GM23338 (cell line): ENCODE results near the gene TCEA2.

Experiments
- CREB1 ChIP-seq: fragments of 250-450 bp; sonication (Bioruptor Pico); IDR thresholded peaks from 2 replicates; pipeline ENCODE4 v1.5.0; 2020; ENCODE audit warnings: low read depth, mild to moderate bottlenecking, moderate library complexity
- CTCF ChIP-seq, 2 experiments: fragments of 200-600 bp in 1 of 2; sonication (generic) in 1 of 2; conservative IDR thresholded peaks; 2 replicates each; pipeline versions ENCODE4 v1.5.1 to v1.6.1; 2016 to 2017; ENCODE audit warnings: antibody characterized with exemption in 2 of 2, low read depth in 2 of 2, mild to moderate bottlenecking in 2 of 2, moderate library complexity in 1 of 2
- ETS1 ChIP-seq: IDR thresholded peaks from 2 replicates; pipeline ENCODE4 v1.6.1; 2016; ENCODE audit warnings: antibody characterized with exemption
- EZH2 ChIP-seq: fragments of 200-600 bp; sonication (generic); IDR thresholded peaks from one replicate; pipeline ENCODE4 v1.8.0; 2017; ENCODE audit warnings: antibody characterized with exemption, mild to moderate bottlenecking, low read depth; ENCODE audit not compliant: unreplicated experiment
- EZH2phosphoT487 ChIP-seq: fragments of 200-600 bp; sonication (generic); IDR thresholded peaks from one replicate; pipeline ENCODE4 v1.8.1; 2018; ENCODE audit warnings: antibody characterized with exemption; ENCODE audit not compliant: unreplicated experiment
- JUNB ChIP-seq: IDR thresholded peaks from one replicate; pipeline ENCODE4 v1.6.1; 2016; ENCODE audit warnings: antibody characterized with exemption; ENCODE audit not compliant: unreplicated experiment
- NANOG ChIP-seq: IDR thresholded peaks from 2 replicates; pipeline ENCODE4 v1.6.1; 2016; ENCODE audit warnings: antibody characterized with exemption, borderline replicate concordance
- POLR2AphosphoS5 ChIP-seq: IDR thresholded peaks from 2 replicates; pipeline ENCODE4 v1.6.1; 2016; ENCODE audit warnings: antibody characterized with exemption, low read depth
- REST ChIP-seq: IDR thresholded peaks from one replicate; pipeline ENCODE4 v1.6.1; 2018; ENCODE audit warnings: antibody characterized with exemption; ENCODE audit not compliant: unreplicated experiment

- TF ChIP-seq EZH2phosphoT487 (no peak), CTCF (conservative IDR thresholded peaks at IDR 0.05; ENCODE audit: low read depth in 2 of 2) (no peak), EZH2 (no peak), POLR2AphosphoS5 (no peak), ETS1 (no peak), JUNB (no peak), CREB1 (CRISPR knock-in tag) (no peak), REST (no peak), NANOG (no peak)
Measured at GRCh38 chr20:64090165-64090564, 27.2 kb downstream of the TCEA2 start.
